Embryonic facial prominence (tissue), 1 donor: ENCODE results near the gene PBX1.
A peak's percentile ranks its signal among the peaks of the same experiment; 100 is the strongest.
"Not testable (repeated sequence)": the region's sequence is repeated elsewhere in the genome, so short reads cannot be mapped to it uniquely, and the experiment has no call there.

Experiments
- DNase-seq: peaks from one replicate; pipeline ENCODE4 v3.0.0-alpha.2; 2016; ENCODE audit errors: extremely low spot score

The PBX1 gene

DNA sequence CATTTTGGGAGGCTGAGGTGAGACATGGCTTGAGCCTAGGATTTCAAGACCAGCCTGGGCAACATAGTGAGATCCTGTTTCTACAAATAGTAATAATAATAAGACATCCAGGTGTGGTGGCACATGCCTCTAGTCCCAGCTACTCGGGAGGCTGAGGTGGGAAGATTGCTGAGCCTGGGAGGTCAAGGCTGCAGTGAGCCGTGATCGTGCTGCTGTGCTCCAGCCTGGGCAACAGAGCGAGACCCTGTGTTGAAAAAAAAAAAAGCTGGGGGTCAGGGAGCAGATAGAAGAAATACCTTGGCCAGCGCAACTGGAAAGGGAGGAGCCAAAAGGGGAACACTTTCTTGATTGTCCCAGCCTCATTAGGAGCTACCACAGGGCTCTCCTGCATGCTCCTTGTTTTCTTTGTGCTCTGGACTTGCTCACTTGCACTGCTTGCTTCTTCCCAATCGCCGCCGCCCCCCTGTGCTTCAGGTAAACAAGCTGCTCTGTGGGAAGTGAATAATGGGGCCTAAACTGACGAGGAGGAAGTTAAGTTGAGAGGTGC, 31.1 kb downstream of the PBX1 start:
- DNase-seq: no peak

GRCh38 chr1:164590592-164590991, 31.6 kb downstream of the PBX1 start:
- DNase-seq: no peak

DNA sequence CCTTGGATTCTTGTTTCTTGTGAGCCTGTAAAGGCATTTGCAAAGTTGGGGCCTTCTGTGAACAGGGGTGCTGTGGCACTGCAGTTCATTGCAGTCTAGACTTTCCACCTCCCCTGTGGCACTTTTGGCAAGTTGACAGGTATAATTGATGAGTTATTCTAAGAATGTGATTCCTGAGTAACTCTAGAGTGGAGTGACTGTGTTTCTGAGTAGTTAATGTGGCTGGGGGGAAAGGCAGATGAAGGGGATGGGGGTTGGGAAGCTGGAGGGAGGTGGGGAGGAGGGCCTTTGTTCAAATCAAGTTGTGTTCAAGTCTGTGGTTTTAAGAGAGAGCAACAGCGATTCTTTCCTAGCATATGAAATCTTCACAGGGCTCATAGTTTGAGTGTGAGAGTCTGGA, 32.9 kb downstream of the PBX1 start:
- no peak for DNase-seq

GRCh38 chr1:164592634-164593033, 33.6 kb downstream of the PBX1 start:
- DNase-seq: no peak

DNA sequence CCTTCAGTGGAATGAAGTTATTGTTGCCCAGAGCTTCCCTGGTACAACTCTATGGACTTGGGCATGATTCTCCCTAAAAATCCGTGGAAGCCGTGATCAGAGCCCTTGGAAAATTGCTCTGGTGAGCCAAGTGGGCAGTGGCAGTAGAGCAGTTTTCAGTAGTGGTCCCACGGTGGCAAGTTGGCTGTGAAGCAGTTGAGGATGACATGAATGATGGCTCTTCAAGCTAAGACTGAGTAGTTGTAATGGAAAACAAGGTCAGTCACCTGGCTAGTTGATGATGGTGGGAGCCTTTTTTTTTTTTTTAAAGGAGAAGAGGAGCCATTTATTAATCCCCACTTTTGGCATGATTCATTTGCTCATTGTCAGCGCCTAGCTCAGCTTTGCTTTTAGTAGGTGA, 36.2 kb downstream of the PBX1 start:
- DNase-seq: no peak

DNA sequence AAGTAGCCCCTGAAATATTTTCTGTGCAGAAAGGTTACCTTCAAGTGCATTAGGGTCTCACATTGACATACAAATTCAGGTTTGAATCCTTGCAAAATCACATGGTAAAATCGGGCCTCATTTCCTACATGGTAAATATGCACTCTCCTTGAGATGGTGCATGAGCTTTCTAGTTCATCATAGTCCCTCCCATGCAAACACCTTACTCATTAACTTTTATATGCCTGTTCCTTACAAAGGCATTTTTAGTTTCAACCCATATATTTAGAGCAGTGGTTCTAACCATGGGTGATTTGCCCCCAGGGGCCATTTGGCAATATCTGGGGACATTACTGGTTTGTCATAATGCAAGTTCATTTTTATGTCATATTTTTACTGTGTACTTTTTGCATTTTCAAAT, 37.2 kb downstream of the PBX1 start:
- DNase-seq: no peak

DNA sequence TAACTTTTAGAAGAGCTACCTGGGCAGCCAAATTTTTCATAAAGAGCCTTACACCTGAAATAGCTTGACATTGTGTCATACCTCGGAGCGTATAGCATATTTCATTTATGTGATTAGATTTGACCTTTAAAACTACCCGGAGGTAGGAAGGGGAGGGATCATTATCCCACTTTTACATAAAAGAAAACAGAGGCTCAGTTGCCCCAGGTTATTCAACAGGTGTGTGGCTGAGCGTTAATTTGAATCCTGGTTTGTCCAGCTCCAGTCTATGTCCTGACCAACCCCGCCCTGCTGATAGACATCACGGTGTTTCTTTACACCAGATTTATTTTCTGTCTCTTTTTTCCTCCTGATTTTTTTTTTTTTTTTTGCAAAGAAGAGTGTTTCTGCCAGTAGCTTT, 39.7 kb downstream of the PBX1 start:
- DNase-seq: no peak

GRCh38 chr1:164599272-164599671, 40.3 kb downstream of the PBX1 start:
- DNase-seq: no peak

GRCh38 chr1:164601399-164602100, 42.6 kb downstream of the PBX1 start:
- no peak for DNase-seq

DNA sequence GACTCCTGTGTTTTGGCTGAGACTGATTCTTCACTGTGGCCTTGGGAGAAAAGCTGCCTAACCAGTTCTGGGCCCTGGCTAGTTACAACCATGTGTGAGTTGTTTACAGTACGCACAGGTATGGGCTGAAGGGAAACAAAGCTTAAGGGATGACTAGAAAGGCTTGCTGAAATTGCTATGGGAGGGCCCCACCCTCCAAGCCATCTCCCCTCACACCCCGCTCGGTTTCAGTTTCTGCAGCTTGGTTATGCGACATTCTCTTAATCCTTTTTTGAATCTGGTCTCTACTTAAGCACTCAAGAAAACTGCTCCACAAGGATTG, 43.1 kb downstream of the PBX1 start:
- peak; percentile 57 for DNase-seq

DNA sequence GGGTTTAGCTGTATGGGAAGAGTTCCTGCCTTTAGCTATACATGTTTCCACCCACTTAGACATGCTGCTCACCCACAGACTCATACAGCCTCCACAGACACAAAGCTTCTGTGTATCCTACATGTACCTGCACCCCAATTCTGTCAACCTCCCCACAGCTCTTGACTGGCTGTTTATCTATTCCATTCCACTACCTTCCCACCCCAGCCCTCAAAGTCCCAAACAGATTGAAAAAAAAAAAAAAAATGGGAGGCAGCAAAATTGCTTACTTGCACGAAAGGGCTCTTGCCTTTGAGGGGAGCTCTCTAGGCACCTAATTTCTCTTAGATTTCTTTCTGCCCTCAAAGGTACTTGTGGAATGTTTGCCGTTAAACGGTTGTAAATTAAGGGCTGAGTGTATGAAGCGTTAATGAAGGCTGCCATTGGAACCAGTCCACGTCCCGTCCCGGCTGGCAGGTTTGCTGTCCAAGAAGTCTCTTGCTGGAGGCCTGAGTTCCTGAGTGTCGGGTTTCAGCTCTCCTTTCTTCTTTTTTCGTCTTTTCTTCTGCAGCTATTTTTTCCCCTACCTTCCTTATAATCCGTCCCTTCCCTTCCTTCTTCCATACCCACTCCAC, 43.6 kb downstream of the PBX1 start:
- no peak for DNase-seq

DNA sequence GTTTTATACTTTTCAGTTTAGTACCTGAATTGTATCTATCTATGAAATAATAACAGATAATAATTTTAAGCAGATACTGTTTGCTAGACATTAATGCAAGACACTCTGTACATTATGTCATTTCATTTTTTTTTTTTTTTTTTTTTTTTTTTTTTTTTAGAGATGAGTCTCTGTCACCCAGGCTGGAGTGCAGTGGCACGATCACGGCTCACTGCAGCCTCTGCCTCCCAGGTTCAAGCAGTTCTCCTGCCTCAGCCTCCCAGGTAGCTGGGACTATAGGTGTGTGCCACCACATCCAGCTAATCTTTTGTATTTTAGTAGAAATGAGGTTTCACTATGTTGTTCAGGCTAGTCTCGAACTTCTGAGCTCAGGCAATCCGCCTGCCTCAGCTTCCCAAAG, 44.8 kb downstream of the PBX1 start:
- DNase-seq: not testable (repeated sequence)

- no peak for DNase-seq
Measured at GRCh38 chr1:164604541-164604940, 45.6 kb downstream of the PBX1 start.

DNA sequence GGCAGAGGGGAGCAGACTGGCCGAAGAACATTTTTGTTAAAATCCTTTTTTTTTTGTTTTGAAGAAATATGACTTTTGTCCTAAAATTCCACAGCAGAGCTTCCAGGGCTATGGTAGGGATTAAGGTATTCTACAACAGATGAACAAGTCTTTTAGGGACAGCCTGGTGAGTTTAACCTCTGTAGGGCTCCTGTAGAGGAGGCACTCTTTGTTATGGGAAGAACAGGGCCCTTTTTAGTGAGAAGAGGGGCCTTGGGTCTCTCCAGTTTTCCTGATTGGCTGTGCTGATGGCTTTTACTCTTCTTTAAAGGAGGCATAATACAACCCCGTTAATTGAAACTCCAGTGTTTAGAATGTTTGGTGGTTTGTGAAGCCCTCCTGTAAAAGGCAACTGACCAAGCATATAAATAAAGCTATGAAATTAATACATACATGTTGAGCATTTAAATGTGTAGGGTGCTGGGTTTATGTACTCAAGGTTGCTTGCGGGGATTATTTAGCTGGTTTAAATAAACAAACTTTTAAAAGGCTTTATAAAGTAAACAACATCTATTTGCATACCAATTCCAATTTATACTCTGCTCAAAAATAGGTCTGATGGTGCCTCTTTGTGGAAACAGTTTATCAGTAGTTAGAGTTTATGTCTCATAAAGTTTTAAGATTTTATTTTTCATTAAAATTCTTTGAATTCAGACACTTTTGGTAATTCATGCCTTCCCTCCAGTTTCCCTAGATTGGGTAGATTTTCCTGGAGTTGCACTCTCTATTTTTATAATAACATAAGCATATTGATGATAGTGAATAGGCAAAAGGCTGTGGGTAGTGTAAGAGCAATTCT, 46.5 kb downstream of the PBX1 start:
- DNase-seq: no peak

DNA sequence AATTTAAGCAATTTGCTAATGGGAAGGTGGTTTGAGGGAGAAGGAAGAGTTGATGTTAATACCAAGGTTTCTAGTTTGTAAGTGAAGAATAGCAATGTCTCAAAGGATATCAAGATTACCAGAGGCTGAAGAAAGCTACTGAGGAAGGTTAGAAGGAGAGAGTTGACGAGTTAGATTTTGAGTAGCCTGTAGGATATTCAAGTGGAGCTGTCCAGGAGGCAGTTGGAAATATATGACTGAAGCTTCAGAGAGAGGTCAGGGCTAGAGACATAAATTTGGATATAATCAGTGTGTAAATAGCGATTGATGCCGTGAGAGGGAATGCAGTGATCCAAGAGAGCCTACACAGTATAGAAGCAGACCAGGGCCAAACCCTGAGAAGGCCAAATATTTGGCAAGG, 48.4 kb downstream of the PBX1 start:
- DNase-seq: no peak

DNA sequence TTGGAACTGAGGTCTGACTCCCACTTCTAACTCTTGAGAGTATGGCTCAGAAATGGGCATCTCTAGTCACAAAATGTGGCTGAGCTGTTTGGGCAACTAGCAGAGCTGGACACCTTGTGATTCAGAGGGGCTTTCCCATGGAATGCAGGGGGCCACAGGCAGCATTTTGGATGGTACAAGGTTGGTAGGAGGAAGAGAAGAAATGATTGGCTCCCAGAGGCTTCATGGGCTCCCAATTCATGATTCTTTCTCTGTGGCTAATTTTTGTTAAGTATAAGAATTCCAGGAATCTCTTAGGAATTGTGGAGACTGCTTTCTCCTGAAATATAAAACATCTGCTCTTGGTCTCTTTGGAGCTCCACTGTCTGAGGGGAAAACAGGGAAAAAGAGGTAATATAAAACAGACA, 49.7 kb downstream of the PBX1 start:
- DNase-seq: no peak

DNA sequence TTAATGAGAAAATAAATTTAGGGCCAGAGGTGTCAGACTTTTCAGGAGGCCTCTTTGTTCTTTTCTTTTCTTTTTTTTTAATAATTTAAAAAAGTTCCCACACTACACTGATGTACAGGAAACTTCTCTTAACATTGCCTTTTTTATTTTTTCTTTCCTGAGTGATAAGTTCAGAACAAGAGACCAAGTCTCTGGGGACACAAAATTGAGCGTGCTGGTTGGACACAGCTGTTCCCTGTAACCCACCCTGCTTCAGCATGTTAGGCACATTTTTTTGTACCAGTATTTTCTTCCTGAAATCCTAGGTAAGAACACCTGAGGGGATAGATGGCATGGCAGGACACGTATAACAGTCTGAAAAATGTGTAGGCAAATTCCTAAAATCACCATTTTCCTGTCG, 50.1 kb downstream of the PBX1 start:
- DNase-seq: no peak

- no peak for DNase-seq
Measured at GRCh38 chr1:164610538-164611222, 51.7 kb downstream of the PBX1 start.

GRCh38 chr1:164611754-164612642, 53.0 kb downstream of the PBX1 start:
- DNase-seq: peak; percentile 49

DNA sequence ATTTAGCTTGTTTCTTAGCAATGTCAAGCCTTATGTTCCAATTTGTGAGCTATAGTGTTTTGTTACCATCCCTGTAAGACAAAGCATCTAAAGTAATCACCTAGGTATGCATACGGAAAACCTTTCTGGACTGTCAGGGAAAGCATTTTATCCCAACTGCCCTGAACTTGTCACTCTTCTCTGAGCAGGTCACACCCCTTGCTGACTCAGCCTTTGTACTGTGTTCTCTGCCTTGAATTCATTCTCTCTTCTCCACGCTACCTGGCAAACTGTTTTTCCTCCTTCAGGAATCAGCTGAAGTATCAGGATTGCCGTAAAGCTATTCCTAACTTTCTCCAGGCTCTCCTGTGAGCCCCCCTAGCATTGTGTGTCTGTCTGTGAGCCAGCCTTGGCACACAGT, 54.2 kb downstream of the PBX1 start:
- DNase-seq: no peak

DNA sequence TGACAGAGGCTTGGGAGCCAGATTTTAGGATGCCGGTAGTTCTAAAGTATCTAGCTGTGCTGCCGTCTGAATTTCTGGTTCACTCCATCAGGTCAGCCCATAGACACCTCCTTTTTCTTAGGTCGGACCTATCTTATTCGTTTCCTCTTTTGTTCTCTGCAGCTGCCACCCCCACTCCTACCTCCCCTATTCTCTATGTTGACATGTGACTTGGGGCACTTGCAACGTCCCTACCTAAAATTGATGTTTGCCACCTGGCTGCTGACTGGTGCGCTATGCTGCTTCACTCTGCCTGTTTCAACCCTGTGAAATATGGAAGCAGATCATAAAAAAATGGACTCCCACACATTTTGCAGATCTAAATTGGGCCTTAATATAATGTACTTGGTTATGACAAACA, 55.3 kb downstream of the PBX1 start:
- DNase-seq: no peak
